HG02840 (cell line): ENCODE results near the gene RBM44.
"Not testable (repeated sequence)": the region's sequence is repeated elsewhere in the genome, so short reads cannot be mapped to it uniquely, and the experiment has no call there.

Experiments used
- ATAC-seq: cut with Tn5 transposase; IDR thresholded peaks from one replicate; pipeline ENCODE4 v1.9.1; 2021; ENCODE audit warnings: mild to moderate bottlenecking, moderate library complexity, moderate number of reproducible peaks; ENCODE audit not compliant: unreplicated experiment, low FRiP score

Gene RBM44

DNA sequence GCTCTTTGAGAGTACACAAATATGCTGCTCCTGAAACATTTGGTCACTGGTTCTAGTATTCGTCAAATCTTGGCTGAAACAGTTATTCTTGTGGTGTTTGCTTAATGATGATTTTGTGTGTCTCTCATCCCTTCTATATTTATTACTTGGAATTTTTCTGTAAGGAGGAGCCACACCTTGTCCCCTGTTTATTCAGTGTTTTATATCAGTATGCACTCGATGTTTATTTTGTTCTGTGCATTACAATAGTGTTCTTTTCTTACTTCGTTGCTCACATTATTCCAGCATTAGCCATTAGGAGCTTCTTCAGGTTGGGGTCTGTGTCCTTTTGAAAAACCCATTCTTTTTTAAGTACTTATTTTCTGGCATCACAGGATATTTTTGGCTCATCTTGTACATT, 55.7 kb downstream of the RBM44 start:
- no peak for ATAC-seq

DNA sequence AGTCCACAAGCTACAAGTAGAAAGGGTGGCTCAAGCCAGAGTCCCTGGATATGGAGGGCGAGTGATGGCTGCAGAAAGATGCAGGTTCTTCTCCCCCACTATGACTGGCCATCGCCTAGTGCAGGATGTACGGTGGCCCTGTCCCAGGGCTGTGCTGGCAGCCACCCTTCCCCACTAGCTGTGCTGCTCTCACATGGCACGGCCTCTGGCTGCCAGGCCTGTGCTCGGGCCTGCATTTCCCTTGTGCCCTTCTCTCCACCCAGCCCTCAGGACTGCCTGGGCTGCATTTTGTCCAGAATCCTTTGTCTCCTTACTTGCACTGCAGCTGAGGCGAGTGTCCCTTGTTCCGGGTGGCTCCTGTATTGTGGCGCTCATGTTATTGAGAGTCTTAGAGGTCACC, 59.2 kb downstream of the RBM44 start:
- ATAC-seq, result no peak

DNA sequence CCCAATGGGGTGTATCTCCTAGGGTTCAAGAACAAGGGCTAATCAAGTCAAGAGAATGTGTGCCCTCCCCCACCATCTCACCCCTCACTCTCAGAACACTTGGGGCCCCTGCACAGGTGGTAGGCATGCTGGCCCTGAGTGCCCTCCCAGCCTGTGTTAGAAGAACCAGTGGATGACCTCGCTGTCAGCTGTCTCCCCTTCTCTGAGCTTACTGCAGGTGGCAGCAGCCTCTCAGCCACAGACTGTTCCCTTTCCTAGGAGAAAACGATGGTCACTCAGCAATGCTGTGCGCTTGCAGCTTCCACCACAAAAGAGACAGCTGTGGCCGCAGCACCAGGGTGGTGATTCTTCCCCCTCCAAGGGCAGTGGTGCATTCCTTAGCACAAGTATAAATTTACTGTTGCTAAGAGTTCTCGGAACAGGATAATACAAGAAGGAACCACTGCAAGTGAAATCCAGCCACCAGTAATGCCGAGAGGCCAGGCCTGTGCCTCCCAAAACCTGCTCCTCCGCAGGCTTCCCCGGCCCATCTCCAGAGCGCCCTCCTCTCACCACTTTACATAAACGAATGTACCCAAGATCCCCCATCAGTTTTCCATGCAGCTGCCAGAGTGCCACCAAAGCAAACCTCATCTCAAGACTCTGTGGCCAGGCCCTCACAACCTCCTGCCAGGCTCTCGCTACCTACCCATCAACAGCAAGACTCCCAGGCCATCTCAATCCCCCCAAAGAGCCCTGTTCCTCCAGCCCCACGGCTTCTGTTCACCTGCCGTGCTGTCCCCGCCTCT, 59.9 kb downstream of the RBM44 start:
- no peak for ATAC-seq

DNA sequence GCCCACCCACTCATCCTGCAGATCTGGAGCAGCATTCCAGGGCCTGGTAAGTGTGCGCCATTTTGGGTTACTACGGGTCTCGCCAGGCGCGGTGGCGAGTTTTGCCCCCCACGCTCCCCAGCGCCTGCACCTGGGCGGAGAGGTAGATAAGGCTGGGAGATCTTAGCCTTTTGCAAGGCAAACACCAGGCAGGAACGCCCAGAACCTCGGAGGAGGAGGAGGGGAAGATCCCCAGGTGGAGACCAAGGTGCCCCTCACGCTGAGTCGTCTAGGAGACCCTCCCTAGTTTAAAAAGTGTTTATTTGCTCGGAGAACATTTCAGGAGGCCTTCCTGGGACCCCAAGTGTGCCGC, 60.5 kb downstream of the RBM44 start:
- ATAC-seq, result no peak

DNA sequence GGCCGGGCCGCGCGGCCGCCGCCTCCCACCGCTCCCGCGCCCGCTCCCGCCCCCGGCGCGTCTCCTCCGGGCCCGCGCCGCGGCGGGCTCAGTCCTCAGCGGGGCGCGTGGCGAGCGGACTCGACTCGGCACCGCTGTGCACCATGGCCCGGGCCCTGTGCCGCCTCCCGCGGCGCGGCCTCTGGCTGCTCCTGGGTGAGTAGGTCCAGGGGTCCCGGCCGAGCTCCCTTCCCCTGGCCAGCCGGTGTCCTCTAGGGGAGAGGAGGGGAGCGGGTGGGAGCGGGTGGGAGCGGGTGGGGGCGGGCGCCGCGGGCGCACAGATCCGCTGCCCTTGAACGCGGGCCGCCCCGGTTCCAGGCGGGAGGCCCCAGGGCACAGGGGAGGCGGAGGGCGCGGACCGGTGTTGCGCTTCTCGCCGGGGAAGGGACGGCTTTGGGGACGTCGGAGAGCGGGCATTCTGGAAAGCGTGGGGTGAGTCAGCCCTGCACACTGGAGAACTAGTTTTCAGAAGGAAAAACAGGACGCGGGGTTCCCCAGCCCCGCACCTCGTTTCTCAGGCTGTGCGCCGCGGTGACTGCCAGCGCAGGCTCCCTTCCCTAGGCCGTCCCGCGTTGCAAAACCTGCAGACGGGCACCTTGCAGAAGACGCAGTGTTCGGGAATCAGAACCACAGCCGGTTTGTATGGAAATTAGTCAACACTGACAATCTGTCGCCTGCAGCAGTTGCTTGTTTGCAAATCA, 61.1 kb downstream of the RBM44 start, which contains the start of gene RAMP1:
Gene RAMP1 (plus strand): TSS at position 91 of the 740 bp plus-strand sequence. CDS start 53 bp downstream, at position 144.
- no peak for ATAC-seq

DNA sequence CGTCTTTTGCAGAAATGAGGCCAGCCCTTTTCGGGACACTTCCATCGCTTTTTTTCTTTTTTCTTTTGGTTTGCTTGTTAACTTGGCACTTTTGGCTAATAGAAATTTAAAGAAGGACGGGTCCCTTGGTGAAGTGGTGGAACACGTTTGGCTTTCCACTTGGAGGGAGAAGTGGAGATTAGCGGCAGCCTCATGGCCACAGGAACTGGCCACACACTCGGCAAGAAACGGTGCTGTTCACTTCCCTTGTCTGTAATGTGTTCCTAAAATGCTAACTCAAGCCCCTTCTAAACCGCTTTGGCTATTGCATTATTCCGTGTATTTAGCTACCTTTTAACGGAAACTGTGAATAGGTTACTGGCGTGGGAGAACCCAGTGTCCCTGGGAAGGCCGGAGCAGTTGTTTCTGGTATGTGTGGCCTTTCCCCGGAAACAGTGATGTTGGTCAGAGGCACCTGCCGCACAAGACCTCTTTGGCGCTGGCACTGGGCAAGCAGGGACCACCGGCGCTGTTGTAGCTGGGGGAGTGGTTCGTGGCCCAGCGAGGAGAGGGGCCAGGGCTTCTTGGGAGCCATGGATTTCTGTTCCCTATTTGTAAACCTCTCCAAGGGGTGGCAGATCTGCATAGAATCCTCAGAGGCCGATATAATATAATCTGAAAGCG, 61.8 kb downstream of the RBM44 start:
- ATAC-seq, result no peak

DNA sequence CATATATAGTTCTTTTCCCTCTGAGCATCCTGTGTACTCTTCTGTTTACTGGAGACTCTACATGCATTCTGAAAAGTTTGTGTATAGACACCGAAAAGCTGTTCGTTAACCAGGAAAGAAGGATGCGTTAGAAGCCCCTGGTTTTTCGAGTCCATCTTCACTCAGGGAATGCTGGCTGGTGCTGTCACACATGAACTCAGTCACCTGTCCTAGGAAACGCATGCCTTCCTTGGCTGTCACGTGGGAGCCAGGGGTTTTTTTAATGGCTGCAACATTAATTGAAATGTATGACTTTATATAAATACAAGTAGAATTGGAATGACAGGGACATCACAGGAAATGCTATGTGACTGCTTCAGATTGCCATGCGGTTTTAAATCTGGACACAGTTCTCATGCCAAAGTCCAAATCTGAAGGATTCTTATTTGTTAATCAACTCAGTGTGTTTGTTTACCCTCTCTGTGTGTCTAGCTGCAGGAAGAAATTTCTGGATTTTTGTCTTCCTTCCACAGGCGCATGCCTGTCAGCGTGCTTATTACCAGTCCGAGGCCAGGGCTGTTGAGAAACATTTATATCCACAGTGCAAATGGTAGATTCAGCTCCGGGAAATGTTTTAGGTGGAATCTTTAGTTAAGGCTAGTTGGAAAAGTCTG, 63.4 kb downstream of the RBM44 start:
- ATAC-seq, result no peak

DNA sequence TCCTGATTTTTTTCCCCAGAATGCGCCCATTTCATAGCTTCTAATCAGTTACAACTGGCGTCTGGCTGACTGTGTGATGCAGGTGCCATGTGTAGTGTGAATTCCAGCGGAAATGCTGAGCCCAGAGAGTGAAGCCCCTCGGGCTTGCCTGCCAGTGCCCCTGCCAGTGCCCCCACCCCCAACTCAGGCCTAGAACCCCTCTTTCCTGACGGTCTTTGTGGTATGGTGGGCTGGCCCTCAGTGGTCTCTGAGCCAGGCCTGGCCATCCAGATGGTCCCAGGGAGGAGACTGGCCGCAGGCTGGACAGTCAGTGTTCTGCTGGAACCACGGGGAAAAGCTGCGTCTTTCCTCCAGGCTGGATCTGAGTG, 63.9 kb downstream of the RBM44 start:
- ATAC-seq, result no peak

DNA sequence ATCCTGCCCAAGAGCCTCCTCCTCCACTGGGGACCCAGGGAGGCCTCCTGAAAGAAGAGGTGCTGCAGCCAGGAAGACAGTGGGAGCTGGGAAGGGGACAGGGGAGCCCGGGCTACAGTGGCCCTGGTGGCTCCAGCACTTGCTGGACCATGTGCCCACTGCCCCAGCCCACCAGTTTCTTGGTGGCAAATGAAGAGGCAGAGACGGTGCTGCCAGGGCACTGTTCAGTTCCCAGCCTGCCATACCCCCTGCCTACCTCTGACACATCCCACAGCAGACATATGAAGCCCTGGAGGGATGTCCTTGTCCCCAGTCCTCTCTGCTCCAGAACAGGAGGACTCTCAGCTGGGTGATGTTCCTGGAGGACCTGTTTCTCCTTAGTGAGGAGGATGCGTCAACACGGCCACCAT, 64.5 kb downstream of the RBM44 start:
- no peak for ATAC-seq

DNA sequence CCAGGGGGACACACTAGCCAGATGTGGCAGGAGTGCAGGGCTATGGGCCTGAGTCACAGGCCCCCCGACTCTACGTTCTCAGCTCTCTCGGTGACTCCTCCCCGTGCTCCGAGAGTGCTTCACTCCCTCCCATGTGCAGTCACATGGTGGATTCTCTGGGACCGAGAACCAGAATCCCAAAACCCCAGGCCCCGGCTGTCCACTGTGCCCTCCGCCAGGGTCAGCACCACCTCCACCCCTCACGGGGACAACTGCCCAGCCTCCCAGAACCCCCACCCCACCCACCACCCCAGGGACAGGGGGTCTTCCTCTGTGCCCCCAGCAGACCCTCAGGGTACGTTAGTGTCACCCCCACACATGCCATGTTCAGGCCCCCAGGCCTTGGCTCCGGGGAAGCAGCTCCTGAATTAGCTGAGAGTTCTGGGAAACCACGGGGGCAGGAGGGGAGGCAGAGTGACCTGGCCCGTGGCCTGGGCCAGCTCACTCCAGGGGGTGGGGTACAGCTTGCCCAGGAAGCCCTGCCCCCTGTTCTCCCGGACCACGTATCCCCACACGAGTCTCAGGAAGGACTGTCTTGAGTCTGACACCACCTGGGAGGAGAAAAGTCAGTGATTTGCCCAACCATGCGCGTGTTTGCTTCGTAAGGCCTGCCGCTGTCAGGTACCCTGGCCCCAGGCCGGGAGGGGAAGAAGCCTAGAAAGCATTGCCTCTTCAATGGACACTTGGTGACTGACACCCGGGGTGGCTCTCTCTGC, 65.3 kb downstream of the RBM44 start:
- no peak for ATAC-seq

DNA sequence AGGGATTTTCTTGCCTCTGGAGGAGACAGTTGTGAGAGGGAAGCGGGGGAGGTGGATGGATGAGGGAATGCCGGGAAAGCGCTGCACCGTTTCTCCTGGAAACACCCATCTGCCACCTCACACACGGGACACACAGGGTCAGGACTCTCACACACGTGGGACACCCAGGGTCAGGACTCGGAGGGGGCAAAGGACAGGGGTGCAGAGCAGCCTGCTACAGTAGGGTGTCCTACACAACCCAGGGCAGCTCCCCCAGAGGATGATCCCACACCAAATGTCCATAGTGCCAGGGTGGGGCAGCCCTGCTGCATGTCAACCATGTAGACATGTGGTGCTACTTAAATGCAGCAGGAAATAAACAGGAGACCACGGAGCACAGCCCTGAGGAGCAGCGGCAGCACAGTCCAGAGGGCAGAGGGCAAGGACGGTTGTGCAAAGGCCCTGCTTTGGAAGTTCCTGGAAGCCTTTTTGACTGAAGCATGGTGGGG, 65.9 kb downstream of the RBM44 start:
- ATAC-seq, result no peak

DNA sequence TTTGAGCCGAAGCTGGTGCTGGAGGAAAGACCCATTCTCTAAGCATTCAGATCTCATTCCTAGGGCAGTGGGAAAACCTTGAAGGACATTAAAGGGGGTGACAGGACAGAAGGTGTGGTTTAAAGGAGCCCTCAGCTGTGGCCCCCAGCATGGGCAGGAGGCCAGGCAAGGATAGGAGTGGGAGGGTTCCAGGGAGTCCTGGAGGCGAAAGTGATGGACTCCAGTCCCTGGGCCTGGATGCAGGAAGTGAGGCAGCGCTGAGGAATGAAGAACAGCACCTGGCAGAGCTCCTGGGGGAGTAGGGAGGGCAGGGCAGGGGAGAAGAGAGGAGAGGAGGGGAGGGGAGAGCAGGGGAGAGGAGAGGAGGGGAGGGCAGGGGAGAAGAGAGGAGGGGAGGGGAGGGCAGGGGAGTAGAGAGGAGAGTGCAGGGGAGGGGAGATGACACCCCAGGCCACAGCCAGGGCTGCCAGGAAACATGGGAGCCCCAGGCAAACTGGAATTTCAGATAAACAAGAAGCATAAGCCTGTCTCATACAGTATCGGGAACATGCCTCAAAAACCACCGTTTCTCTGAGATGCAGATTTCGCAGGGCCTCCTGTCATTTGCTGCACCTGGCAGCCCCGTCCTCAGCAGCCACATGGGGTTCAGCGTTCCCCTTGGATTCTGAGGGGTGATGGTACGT, 66.5 kb downstream of the RBM44 start:
- ATAC-seq, result no peak

DNA sequence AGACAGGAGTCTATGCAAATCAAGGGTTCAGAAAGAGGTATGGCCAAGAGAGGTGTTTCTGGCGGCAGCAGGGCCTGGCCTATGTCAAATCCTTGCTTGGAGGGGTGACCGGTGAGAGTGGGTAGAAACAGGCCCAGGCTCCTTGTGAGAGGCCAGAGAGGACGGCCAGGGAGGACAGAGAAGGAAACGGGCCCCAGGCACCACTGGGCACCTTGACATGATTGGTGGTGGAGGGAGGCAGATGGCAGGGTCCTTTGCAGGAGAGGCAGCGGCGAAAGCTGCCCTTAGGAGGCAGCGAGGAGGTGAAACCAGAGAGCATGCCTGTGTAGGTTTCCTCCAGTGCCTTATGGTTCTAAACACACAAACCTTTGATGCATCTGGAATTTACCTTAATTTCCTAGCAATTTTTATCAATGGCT, 67.1 kb downstream of the RBM44 start:
- no peak for ATAC-seq

DNA sequence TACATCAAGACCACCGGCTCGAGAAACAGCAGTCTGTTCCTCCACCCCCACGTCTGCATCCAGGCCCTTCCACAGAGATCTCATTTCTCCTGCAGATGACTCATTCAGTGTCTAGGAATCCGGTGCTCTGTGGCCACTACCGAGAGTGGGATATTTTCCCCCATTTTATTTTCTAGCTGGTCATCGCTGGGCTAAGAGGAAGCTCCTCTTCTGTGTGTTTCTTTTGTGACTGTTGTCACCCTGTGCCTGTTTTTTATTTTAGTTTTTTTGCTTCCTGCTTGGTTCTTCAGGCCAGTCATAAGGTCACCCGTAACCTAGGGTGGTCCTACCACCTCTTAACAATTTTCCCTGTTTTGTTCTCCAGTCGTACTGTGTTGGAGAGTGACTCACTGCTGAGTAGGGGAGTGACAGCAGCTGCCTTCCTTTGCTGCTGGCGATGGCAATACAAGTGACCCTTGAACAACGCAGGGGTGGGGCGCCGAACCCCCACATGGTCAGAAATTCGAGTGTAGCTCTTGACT, 67.6 kb downstream of the RBM44 start:
- ATAC-seq, result no peak

DNA sequence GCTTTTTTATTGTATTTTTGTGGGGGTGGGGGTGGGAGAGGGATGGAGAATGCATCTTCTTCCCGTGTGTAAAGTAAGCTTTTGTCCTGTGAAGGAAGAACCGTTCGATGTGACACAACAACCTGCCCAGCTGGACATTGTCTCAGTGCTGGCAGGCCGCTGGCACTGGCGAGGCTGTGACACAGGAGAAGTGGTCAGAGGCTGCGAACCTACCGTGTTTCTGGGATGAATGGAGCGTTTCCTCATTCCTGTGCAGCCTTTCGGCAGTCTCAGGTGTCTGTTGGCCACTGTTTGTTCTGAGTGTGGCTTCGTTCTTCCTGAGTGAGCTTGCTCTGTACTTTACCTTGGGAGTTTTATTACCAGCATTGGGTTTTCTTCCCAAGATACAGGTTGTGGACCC, 68.9 kb downstream of the RBM44 start:
- ATAC-seq, result no peak

DNA sequence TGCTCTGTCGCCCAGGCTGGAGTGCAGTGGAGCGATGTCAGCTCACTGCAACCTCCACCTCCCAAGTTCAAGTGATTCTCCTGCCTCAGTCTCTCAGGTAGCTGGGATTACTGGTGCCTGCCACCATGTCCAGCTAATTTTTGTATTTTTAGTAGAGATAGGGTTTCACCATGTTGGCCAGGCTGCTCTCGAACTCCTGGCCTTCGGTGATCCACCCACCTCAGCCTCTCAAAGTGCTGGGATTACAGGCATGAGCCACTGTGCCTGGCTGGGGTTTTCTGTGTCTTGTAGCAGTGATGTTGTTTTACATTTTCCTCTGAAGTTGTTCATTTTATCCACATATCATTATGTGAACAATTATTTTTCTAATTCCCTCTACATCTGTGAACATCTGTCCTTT, 69.5 kb downstream of the RBM44 start:
- not testable (repeated sequence) for ATAC-seq

DNA sequence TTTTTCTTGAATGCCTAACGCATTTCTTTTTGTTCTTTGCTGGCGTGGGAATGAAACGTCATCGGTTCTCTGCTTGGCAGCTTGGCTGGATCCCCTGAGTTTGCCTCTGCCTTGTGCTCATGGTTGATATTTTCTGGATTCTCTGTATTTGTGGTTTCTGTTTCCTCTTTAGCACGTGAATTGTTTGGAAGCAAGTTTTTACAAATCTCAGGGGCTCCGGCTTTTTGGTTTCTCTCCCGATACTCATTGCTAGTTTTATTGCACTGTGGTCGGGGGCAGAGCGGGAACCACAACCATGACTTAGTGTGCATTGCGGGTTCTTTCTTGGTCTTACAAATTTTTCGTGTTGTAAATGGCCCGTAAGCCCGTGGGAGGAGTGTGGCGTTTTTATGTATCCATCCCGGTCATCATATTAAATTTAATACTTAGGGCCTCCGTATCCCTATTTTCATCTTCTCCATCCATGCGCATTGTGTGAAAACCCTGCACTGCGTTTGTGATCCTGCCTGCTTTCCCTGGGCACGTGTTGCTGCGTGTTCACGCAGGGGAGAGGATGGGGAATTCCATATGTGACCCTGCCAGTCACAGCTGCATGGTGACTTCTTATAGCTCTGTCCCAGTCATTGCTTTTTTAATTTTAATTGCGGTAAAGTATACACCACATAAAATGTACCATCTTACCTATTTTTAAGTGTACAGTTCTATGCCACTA, 70.2 kb downstream of the RBM44 start:
- ATAC-seq, result no peak

DNA sequence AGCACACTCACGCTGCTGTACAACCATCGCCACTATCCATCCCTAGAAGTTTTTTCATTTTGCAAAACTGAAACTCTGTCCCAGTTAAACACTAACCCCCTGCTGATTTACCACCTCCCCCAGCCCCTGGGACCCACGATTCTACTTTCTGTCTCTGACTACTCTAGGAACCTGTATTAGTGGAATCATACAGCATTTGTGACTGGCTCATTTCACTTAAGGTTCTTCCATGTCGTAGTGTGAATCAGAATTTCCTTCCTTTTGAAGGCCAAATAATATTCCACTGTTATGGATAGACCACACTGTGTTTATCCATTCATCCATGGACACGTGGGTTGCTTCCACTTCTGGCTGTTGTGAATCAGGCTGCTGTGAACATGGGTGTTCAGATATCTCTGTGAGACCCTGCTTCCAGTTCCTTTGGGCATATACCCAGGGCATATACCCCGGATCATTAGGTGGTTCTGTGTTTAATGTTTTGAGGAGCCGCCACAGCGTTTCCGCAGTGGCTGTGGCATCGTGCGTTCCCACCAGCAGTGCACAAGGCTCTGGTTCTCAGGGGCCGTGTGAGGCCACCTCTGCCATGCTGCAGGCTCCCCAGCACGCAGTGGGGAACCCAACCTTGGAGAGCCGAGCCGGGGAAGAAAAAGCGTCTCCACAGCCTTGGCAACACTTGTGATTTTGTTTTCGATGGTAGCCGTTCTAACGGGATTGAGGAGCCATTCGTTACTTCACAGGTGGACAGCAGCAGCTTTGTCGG, 70.9 kb downstream of the RBM44 start:
- no peak for ATAC-seq
